ENCODE data around the gene WHRN.

Gene WHRN

DNA sequence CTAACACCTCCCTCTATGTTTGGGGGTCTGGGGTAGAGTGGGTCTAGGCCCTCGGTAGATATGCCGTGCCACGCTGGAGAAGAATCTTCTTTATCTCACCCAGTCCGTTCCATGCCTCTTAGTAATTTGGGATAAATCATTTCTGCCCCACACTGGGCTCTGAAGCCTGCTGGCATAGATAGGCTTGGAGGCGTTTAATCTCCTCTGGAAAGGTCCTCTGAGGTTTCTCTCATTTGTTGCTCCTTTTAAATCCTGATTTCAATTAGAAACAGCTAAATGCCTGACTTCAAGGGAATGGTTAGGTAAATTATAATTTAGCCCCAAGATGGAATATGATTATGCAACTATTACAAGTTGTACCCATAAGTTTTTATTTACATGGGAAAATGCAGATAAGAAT, 59.7 kb downstream of the WHRN start:
- DNase-seq, result no peak

- no peak for DNase-seq
These were observed 63.3 kb downstream of the WHRN start for GRCh38 chr9:114442022-114442421.

DNA sequence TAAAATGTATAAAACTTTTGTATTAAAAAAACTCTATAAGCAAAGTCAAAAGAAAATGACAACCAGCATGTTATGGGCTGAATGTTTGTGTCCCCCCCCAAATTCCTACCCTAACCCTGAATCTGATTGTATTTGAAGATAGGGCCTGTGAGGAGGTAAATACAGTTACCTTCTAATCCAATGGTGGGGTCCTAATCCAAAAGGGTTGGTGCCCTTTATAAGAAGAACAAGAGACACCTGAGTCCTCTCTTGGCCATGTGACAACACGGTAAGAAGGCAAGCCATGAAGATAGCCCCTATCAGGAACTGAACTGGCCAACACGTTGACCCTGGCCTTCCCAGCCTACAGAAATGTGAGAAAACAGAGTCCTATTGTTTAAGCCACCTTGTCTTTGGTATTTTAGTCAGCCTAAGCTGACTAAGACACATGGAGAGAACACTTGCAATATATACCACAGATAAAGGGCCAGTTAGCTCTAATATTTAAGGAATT, 67.8 kb downstream of the WHRN start:
- no peak for DNase-seq

- no peak for DNase-seq
These were observed 70.4 kb downstream of the WHRN start for GRCh38 chr9:114434878-114435311.

- no peak for DNase-seq
These were observed 71.5 kb downstream of the WHRN start for GRCh38 chr9:114433720-114434255.

DNA sequence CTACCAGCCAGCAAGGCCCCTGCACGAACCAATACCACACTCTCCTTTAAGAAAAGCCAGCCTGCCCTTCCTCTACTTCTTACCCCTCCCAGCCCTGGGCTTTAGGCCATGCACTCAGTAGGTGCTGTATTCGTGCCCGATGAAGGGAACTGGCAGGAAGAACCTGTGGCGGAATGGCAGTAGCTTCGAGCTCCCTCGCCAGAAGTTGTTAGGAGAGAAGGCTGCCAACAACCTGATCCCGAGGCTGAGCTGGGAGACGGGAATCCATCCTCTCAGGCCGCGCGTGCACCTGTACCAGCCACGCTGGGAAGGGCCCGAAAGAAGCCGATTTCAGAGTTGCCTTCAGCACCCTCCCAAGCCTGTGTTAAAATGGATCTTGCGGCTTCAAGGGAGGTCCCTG, 72.2 kb downstream of the WHRN start:
- no peak for DNase-seq

DNA sequence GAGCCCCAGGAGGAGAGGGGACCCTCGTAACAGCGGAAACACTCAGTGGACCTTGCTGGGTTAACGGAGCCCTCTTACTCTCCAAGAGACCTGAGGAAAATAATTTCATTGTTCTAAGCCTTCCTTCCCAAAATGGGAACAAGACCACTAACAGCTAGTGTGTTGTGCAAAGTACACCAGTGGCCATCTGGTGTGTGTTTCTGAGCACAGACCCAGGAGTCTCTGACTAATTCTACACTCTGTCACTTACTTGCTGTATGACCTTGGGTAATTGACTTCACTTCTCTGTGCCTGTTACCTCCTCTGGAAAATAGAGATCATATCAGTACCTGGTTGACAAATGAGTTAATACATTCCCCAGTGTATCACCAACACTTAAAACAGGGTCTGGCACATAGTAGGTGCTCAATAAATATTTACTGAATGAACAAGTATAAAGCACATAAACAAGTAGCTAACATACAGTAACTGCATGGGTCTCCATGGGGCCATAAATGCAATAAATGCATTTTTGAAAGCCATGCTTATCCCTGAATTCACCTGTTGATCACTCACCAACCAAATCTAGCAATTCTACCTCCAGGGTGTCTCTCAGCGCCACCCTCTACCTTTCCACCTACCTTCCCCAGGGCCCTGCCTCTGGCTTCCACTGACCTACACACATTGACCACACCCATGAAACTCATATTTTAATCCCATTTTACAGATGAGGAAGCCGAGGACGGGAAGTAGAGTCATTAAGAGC, 72.8 kb downstream of the WHRN start:
- DNase-seq, result no peak

- DNase-seq, result no peak
These were observed 73.5 kb downstream of the WHRN start for GRCh38 chr9:114431770-114432169.

DNA sequence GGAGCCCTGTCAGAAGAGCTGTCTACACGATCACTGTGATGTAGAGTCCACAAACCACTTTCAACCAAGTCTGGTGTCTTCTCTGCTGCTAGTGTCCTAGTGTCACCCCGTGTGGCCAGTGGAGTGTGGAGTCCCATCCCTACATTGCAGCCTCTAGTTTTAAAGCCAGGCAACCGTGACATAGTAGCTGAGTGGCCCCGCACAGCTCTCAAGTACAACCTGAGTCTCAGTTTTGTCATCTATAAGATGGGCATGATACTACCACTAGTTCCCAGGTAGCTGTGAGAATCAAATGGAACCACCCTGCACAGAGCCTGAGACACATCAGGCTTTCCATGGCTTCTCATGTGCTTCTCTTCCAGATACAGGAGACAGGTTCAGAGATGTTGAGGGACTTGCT, 74.3 kb downstream of the WHRN start:
- no peak for DNase-seq

GRCh38 chr9:114430457-114430856, 74.8 kb downstream of the WHRN start:
- no peak for DNase-seq

DNA sequence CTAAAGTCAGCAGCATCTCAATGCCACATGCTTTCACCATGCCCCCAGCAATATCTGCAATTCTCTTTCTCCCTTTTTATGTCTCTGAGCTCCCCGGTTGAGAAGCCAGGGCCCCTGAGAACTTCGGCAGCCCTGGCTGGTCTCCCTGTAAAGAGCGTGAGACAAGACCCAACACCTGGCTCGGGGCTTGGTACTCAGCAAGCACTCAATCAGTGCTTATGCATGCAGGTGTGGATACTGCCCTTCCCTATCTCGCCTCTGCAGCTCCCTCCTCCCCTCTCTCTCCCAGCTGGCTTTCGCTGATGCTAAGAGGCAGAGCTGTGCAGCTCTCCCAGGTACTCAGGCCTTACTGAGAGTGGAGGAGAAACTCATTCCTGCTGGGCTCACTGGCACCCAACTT, 75.8 kb downstream of the WHRN start:
- DNase-seq, result no peak

DNA sequence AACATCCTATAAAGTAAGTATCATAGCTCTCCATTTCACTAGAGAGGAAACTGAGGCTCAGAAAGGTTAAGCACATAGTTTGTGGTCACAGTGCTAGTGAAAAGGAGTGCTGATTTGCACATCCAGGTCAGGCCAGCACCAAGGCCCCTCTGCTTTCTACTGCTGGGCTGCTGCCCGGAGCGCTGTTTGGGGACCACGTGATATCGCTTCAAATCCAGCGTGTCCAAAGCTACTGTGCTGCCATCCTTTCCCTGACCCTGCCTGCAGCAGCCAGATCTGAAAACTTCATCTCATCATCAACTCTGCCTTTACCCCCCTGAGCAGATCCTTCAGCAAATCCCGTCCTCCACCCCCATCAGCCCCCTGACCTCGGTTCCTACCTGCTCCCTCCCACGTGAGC, 76.8 kb downstream of the WHRN start:
- no peak for DNase-seq

- DNase-seq, result no peak
These were observed 77.6 kb downstream of the WHRN start for GRCh38 chr9:114427644-114428043.

- DNase-seq, result no peak
These were observed 79.0 kb downstream of the WHRN start for GRCh38 chr9:114426046-114426948.

- DNase-seq, result no peak
These were observed 80.1 kb downstream of the WHRN start for GRCh38 chr9:114425126-114425525.

GRCh38 chr9:114424126-114424525, 81.1 kb downstream of the WHRN start:
- no peak for DNase-seq

DNA sequence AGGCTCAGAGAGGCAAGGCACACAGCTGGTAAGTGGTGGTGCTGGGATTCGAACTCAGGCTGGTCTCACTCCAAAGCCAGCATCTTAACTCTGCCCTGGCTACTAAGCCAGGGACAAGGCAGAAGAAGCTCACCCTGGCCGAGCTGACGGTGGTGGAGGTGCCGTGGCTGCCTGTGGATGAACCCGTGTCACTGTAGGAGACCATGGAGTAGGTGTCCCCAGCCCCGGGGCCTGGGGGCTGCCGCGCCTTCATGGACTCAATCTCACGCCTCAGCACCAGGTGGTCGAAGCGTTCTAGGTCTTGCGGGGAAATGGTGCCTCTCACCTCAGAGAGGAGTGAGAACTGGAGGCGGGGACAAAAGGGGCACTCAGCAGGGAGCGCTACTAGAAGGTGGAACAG, 82.1 kb downstream of the WHRN start:
- DNase-seq, result no peak

DNA sequence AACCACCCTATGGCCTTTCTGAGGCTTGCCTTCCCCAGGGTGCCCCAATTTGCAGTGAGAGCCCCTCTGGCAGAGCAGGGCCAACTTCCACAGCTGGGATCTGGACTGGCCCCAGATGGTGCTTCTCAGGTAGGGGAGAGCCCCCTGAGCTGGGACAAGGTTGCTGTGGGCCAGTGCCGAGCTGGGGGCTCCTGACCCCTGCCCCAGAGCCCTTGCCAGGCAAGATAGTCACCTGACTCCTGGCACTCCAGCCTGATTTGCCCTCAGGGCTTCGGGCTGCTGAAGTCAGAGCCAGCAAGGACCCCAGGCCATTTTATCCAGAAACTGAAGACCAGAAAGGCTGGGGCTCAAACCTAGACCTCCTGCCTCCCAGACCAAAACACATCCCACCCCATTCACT, 84.1 kb downstream of the WHRN start:
- no peak for DNase-seq

DNA sequence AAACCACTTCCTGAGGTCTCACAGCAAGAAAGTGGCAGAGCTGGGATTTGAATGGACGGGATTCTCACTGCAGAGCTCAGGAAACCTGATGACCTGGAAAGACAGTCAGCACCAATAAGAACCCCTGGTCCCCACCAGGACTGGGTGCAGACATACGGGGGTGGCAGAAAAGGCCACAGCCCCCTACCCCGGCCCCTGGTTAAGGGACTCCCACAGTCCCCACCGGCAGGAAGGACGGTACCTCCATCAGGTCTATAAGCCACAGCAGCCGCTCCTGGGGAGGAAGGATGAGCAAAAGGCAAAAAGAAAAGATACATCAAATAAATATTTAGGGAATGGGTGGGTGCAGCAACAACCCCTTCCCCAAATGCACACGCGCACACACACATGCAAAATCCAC, 85.5 kb downstream of the WHRN start:
- no peak for DNase-seq

DNA sequence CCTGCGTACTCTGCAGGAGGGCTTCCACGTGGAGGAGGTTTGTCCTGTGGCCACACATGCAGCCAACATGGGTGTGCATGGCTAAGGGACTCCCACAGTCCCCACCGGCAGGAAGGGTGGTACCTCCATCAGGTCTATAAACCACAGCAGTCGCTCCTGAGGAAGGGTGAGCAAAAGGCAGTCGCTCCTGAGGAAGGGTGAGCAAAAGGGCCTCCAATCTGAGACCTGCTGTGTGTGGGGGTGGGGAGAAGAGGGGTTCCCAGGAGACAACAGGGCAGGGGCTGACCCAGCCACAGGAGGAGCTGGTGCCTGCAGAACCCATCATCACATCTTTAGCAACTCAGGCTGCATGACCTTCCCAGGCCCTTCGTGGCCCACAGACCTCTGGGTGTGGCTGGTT, 87.2 kb downstream of the WHRN start:
- DNase-seq, result no peak

DNA sequence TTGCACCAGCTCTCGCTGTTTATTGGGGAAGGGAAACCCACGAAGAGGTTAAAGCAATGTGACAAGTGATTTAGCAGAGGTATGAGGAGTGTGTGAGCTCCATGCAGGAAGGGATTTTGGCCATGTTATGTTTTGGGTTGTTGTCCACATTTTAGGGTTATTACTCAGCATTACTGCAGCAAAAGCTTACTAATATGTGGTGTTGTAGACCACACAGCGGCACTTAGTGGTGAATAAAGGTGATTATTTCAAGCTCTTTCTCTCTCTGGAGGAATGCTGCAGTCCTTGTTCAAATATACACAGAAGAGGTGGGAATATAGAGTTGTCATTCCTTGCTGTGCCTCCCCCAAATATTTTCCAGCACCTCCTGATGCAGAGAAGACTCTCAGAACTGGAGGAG, 87.8 kb downstream of the WHRN start:
- DNase-seq, result no peak

DNA sequence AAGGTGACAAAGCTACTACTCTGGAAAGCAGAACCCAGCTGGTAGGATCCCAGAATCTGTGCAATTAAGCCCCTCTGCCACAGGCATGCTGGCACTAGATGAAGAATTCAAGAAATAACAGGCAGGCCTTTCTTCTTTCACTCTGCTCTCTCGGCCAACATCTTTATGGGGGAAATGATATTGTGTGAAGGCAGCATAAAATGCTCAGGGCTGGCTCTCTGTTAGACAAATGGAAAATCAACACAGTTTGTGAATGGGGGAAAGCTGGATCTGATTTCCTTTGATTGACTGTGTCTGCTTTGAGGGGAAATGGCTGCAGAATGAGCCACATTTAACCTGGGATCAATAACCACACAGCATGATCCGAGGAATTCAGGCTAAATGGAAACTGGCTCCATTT, 88.4 kb downstream of the WHRN start:
- no peak for DNase-seq

DNA sequence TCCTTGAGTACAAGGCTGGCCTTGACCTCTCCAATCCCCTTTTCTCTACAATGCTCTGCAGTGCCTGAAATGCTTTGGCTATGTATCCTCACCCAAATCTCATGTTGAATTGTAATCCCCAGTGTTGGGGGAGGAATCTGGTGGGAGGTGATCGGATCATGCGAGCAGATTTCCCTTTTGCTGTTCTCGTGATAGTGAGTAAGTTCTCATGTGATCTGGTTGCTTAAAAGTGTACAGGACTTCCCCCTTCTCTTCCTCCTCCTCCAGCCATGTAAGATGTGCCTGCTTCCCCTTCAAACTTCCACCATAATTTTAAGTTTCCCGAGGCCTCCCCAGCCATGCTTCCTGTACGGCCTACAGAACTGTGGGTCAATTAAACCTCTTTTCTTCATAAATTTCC, 89.0 kb downstream of the WHRN start:
- DNase-seq, result no peak

- no peak for DNase-seq
These were observed 90.9 kb downstream of the WHRN start for GRCh38 chr9:114414346-114414745.
